ENCODE data around the gene ZBTB7C.

DNA sequence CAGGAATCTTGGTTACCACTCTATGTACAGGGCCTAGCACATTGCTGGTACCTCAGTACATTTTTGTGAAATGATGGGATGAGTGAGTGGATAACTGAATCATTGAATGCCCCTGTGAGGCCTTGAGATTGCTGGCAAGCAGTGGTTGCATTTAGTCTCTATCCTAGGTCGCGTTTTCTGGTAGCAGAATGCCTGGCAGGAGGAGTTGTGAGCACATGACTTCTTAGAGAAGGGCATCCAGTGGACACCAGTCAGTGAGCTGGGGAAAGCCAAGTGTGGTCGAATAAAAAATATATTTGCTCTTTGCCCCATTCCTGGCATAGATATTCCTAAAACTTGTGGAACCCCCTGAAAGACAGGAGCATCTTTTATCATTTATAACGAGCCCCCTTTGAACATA, 416.9 kb downstream of the ZBTB7C start:
- TF ChIP-seq, protein P1, sequence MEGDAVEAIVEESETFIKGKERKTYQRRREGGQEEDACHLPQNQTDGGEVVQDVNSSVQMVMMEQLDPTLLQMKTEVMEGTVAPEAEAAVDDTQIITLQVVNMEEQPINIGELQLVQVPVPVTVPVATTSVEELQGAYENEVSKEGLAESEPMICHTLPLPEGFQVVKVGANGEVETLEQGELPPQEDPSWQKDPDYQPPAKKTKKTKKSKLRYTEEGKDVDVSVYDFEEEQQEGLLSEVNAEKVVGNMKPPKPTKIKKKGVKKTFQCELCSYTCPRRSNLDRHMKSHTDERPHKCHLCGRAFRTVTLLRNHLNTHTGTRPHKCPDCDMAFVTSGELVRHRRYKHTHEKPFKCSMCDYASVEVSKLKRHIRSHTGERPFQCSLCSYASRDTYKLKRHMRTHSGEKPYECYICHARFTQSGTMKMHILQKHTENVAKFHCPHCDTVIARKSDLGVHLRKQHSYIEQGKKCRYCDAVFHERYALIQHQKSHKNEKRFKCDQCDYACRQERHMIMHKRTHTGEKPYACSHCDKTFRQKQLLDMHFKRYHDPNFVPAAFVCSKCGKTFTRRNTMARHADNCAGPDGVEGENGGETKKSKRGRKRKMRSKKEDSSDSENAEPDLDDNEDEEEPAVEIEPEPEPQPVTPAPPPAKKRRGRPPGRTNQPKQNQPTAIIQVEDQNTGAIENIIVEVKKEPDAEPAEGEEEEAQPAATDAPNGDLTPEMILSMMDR (IDR thresholded peaks at IDR 0.05) = no peak
- no peak for TF ChIP-seq POLR2A (IDR thresholded peaks at IDR 0.05)
- TF ChIP-seq EP300 (IDR thresholded peaks at IDR 0.05) = no peak
